IMR-90 (cell line): ENCODE data around the gene BBS7. TPM values are rescaled to one million over a fixed set of nuclear protein-coding genes. Genes with fewer than 3 reads are reported as not detected.

Experiments used
- ATAC-seq: fragments of 200-7000 bp; cut with Tn5 transposase; 2 replicates; pipeline ENCODE4 v1.9.1; 2020; ENCODE audit warnings: low read depth, mild to moderate bottlenecking, moderate library complexity
- BruUV-seq: library from RNA; stranded (reverse); fragments of 400-500 nt; replicated peaks from 2 replicates; lab custom pipeline; 2021; lab: Mats Ljungman, UMichigan
- CTCF ChIA-PET: fragments of 300-600 bp; formaldehyde crosslinking; extraction: SDS; loops from one replicate; lab custom pipeline; 2021; ENCODE audit warnings: antibody characterized with exemption; lab: Yijun Ruan, JAX
- POLR2A ChIA-PET: fragments of 300-600 bp; sonication (Branson Sonifier 250); formaldehyde crosslinking; loops from one replicate; lab custom pipeline; 2022; ENCODE audit warnings: antibody characterized with exemption; ENCODE audit not compliant: unreplicated experiment; lab: Charles Lee
- DNase-seq: peaks from one replicate; pipeline ENCODE4 v3.0.0; 2013
- H2AFZ ChIP-seq: replicated peaks from 2 replicates; pipeline ENCODE3; 2013; ENCODE audit warnings: low read length, mild to moderate bottlenecking; ENCODE audit not compliant: poor library complexity
- H2AK5ac ChIP-seq: 2 replicates; pipeline ENCODE4 v1.6.1; 2013; ENCODE audit warnings: low read depth, low read length, inconsistent platforms
- H2AK9ac ChIP-seq: replicated peaks from 2 replicates; pipeline ENCODE3; 2013; ENCODE audit warnings: mild to moderate bottlenecking, low read depth, low read length, moderate library complexity; ENCODE audit not compliant: poor library complexity
- H2BK120ac ChIP-seq: 2 replicates; pipeline ENCODE4 v1.6.1; 2013; ENCODE audit warnings: low read depth, low read length, inconsistent platforms
- H2BK15ac ChIP-seq: 3 replicates; pipeline ENCODE4 v1.6.1; 2013; ENCODE audit warnings: low read depth, low read length, inconsistent platforms
- H2BK20ac ChIP-seq: 2 replicates; pipeline ENCODE4 v1.6.1; 2013; ENCODE audit warnings: low read depth, mild to moderate bottlenecking, inconsistent platforms, low read length, moderate library complexity
- H2BK5ac ChIP-seq: 2 replicates; pipeline ENCODE4 v1.6.1; 2013; ENCODE audit warnings: mild to moderate bottlenecking, low read depth, low read length, inconsistent platforms; ENCODE audit not compliant: poor library complexity, severe bottlenecking
- H3K14ac ChIP-seq: replicated peaks from 2 replicates; pipeline ENCODE4 v1.6.1; 2013; ENCODE audit warnings: low read depth, low read length, inconsistent platforms
- H3K18ac ChIP-seq: 2 replicates; pipeline ENCODE4 v1.6.1; 2013; ENCODE audit warnings: low read depth, low read length, control low read depth
- H3K23ac ChIP-seq: 2 replicates; pipeline ENCODE4 v1.6.1; 2013; ENCODE audit warnings: low read depth, low read length, inconsistent platforms
- H3K27ac ChIP-seq: 2 replicates; pipeline ENCODE4 v1.5.1; 2013; ENCODE audit warnings: mild to moderate bottlenecking, control low read depth, low read length; ENCODE audit not compliant: insufficient read depth
- H3K27me3 ChIP-seq: 2 replicates; pipeline ENCODE4 v1.6.1; 2013; ENCODE audit warnings: low read length; ENCODE audit not compliant: control insufficient read depth, insufficient read depth
- H3K36me3 ChIP-seq: 2 replicates; pipeline ENCODE4 v1.6.1; 2013; ENCODE audit warnings: low read length, mixed read lengths; ENCODE audit not compliant: control insufficient read depth, insufficient read depth
- H3K4ac ChIP-seq: 2 replicates; pipeline ENCODE4 v1.6.1; 2013; ENCODE audit warnings: low read depth, low read length, inconsistent platforms
- H3K4me1 ChIP-seq: 2 replicates; pipeline ENCODE4 v1.6.1; 2013; ENCODE audit warnings: low read length, mixed read lengths; ENCODE audit not compliant: control insufficient read depth, insufficient read depth
- H3K4me2 ChIP-seq: 2 replicates; pipeline ENCODE4 v1.6.1; 2013; ENCODE audit warnings: low read depth, mild to moderate bottlenecking, control low read depth, low read length, moderate library complexity
- H3K4me3 ChIP-seq: 2 replicates; pipeline ENCODE4 v1.5.1; 2013; ENCODE audit warnings: low read depth, mild to moderate bottlenecking, control low read depth, low read length, moderate library complexity; ENCODE audit not compliant: insufficient read depth
- H3K56ac ChIP-seq: 2 replicates; pipeline ENCODE4 v1.6.1; 2013; ENCODE audit warnings: low read length, inconsistent platforms; ENCODE audit not compliant: insufficient read depth; ENCODE audit errors: extremely low read depth
- H3K79me1 ChIP-seq, 2 experiments: 2 replicates each; pipeline ENCODE4 v1.6.1; 2013; ENCODE audit warnings: low read length in 2 of 2, inconsistent platforms in 1 of 2, low read depth in 1 of 2
- H3K9ac ChIP-seq: 2 replicates; pipeline ENCODE4 v1.6.1; 2013; ENCODE audit warnings: low read depth, low read length, control low read depth
- H3K9me1 ChIP-seq: 2 replicates; pipeline ENCODE4 v1.6.1; 2013; ENCODE audit warnings: low read length, inconsistent platforms; ENCODE audit not compliant: insufficient read depth
- H3K9me3 ChIP-seq: 2 replicates; pipeline ENCODE4 v1.6.1; 2013; ENCODE audit warnings: low read length; ENCODE audit not compliant: control insufficient read depth, insufficient read depth
- H4K20me1 ChIP-seq: 2 replicates; pipeline ENCODE4 v1.6.1; 2013; ENCODE audit warnings: low read length, inconsistent platforms; ENCODE audit not compliant: insufficient read depth
- H4K5ac ChIP-seq: 2 replicates; pipeline ENCODE4 v1.6.1; 2013; ENCODE audit warnings: mild to moderate bottlenecking, low read depth, low read length, control low read depth
- H4K8ac ChIP-seq, 2 experiments: 2 replicates each; pipeline ENCODE4 v1.6.1; 2013; ENCODE audit warnings: low read depth in 2 of 2, low read length in 2 of 2, control low read depth in 1 of 2, inconsistent platforms in 1 of 2
- H4K91ac ChIP-seq: 2 replicates; pipeline ENCODE4 v1.6.1; 2013; ENCODE audit warnings: low read depth, low read length, inconsistent platforms; ENCODE audit not compliant: insufficient read depth
- BHLHE40 ChIP-seq: fragments of 150-350 bp; IDR thresholded peaks from 2 replicates; pipeline ENCODE4 v1.6.1; 2016; ENCODE audit warnings: mild to moderate bottlenecking, low read depth, low read length
- CEBPB ChIP-seq: IDR thresholded peaks from 2 replicates; pipeline ENCODE4 v1.6.1; 2012; ENCODE audit warnings: low read depth, low read length, improper control_type of control experiment
- CHD1 ChIP-seq: IDR thresholded peaks from 2 replicates; pipeline ENCODE4 v1.6.1; 2012; ENCODE audit warnings: low read depth, low read length, improper control_type of control experiment
- ELK1 ChIP-seq: fragments of 150-350 bp; IDR thresholded peaks from 2 replicates; pipeline ENCODE4 v1.6.1; 2016; ENCODE audit warnings: low read depth, mild to moderate bottlenecking, low read length, moderate library complexity, borderline replicate concordance
- FOS ChIP-seq: fragments of 150-350 bp; IDR thresholded peaks from 2 replicates; pipeline ENCODE4 v1.6.1; 2016; ENCODE audit warnings: low read depth, low read length
- MAFK ChIP-seq: IDR thresholded peaks from 2 replicates; pipeline ENCODE4 v1.6.1; 2012; ENCODE audit warnings: low read depth, low read length, improper control_type of control experiment
- MAZ ChIP-seq: IDR thresholded peaks from 2 replicates; pipeline ENCODE4 v1.6.1; 2012; ENCODE audit warnings: low read depth, mild to moderate bottlenecking, low read length, improper control_type of control experiment, moderate library complexity, borderline replicate concordance
- MXI1 ChIP-seq: IDR thresholded peaks from 2 replicates; pipeline ENCODE4 v1.6.1; 2012; ENCODE audit warnings: low read depth, mild to moderate bottlenecking, low read length, moderate library complexity, borderline replicate concordance
- NFE2L2 ChIP-seq: fragments of 150-350 bp; IDR thresholded peaks from 2 replicates; pipeline ENCODE4 v1.6.1; 2016; ENCODE audit warnings: low read depth, mild to moderate bottlenecking, low read length
- POLR2A ChIP-seq: IDR thresholded peaks from 2 replicates; pipeline ENCODE4 v1.6.1; 2012; ENCODE audit warnings: mild to moderate bottlenecking, low read depth, low read length
- RAD21 ChIP-seq: IDR thresholded peaks from 2 replicates; pipeline ENCODE4 v1.6.1; 2012; ENCODE audit warnings: low read length, improper control_type of control experiment
- RCOR1 ChIP-seq: IDR thresholded peaks from 2 replicates; pipeline ENCODE4 v1.6.1; 2012; ENCODE audit warnings: mild to moderate bottlenecking, low read length, improper control_type of control experiment; ENCODE audit not compliant: insufficient replicate concordance
- RFX5 ChIP-seq: IDR thresholded peaks from 2 replicates; pipeline ENCODE4 v1.8.0; 2012; ENCODE audit warnings: low read depth, mild to moderate bottlenecking, low read length, moderate library complexity
- SMC3 ChIP-seq: fragments of 150-350 bp; IDR thresholded peaks from 2 replicates; pipeline ENCODE4 v1.6.1; 2016; ENCODE audit warnings: low read depth, mild to moderate bottlenecking, antibody characterized with exemption, low read length, moderate library complexity
- USF2 ChIP-seq: fragments of 150-350 bp; IDR thresholded peaks from 2 replicates; pipeline ENCODE4 v1.6.1; 2017; ENCODE audit warnings: mild to moderate bottlenecking, antibody characterized with exemption, low read length, low read depth
- WGBS, 2 experiments: methylation state at CpG; one replicate each; pipeline versions ENCODE4 v1.1.5 to v1.1.7; 2013; ENCODE audit warnings: missing lambda C conversion rate in 2 of 2; ENCODE audit not compliant: insufficient read length in 1 of 2; ENCODE audit errors: extremely low coverage in 2 of 2; 5-methylcytosine and 5-hydroxymethylcytosine counted together
- dilution Hi-C: fragments of 300-500 bp; cut with HindIII; formaldehyde crosslinking; loops from one replicate; pipeline ENCODE4 v1.14.3; 2018; ENCODE audit warnings: low sequenced_read_pairs; ENCODE audit not compliant: unreplicated experiment
- in situ Hi-C: fragments of 300-500 bp; cut with MboI; formaldehyde crosslinking; loops from 3 replicates; pipeline ENCODE4 v1.14.3; 2019; ENCODE audit warnings: low sequenced_read_pairs, inconsistent platforms, mixed read lengths
- intact Hi-C: fragments of 100-400 bp; cut with micrococcal nuclease; formaldehyde crosslinking; loops from 2 replicates; pipeline ENCODE4 v1.10.0; 2022
- polyA plus RNA-seq, 3 experiments: library from polyadenylated mRNA; depleted of rRNA; stranded (reverse); fragments of >200 nt; gene quantifications; 2 replicates each; pipeline ENCODE4 v1.2.3, GENCODE V29; 2012; ENCODE audit warnings: low replicate concordance in 1 of 3
- total RNA-seq: library from RNA; depleted of rRNA; stranded (reverse); fragments of >200 nt; gene quantifications from 2 replicates; pipeline ENCODE4 v1.2.3, GENCODE V29; 2012
- TF ChIP-seq, protein P1 (sequence below): conservative IDR thresholded peaks from 2 replicates; pipeline ENCODE4 v1.5.1; 2012; ENCODE audit warnings: mild to moderate bottlenecking, low read depth, low read length, improper control_type of control experiment

The BBS7 gene
- total and polyA plus RNA-seq, 2 of the 4 experiments (the other 2 are of a cell fraction) = 23.0 to 32.3 TPM

DNA sequence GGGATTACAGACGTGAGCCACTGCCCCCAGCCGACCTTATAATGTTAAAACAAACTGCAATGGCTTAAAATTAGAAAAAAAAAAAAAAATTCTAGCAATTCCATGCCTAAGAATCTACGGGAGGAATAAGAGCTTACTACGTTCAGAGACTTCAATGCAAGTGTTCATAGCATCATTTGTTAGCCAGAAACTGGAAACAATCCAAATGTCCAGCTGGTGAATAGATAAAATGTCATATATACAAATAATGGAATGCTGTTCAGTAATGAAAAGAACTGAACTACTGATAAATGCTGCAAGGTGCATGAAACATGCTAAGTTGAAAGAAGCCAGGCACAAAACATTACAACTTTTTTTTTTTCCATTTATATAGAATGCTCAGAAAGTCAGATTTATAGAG, 63.9 kb downstream of the BBS7 start:
- TF ChIP-seq CEBPB (no peak), CHD1 (no peak), BHLHE40 (no peak), POLR2A (no peak), USF2 (no peak), RAD21 (no peak), ELK1 (no peak), MAFK (no peak), MAZ (no peak), MXI1 (no peak), RFX5 (no peak), SMC3 (no peak), NFE2L2 (no peak), FOS (no peak), RCOR1 (no peak)
- TF ChIP-seq, protein P1, sequence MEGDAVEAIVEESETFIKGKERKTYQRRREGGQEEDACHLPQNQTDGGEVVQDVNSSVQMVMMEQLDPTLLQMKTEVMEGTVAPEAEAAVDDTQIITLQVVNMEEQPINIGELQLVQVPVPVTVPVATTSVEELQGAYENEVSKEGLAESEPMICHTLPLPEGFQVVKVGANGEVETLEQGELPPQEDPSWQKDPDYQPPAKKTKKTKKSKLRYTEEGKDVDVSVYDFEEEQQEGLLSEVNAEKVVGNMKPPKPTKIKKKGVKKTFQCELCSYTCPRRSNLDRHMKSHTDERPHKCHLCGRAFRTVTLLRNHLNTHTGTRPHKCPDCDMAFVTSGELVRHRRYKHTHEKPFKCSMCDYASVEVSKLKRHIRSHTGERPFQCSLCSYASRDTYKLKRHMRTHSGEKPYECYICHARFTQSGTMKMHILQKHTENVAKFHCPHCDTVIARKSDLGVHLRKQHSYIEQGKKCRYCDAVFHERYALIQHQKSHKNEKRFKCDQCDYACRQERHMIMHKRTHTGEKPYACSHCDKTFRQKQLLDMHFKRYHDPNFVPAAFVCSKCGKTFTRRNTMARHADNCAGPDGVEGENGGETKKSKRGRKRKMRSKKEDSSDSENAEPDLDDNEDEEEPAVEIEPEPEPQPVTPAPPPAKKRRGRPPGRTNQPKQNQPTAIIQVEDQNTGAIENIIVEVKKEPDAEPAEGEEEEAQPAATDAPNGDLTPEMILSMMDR = no peak
- intact Hi-C loops (no loop called here), dilution Hi-C loops (no loop called here), in situ Hi-C loops (loop anchor here (10.0 kb wide), 1 partner anchor 122 kb away; no protein-coding TSS in a partner anchor)
- CTCF ChIA-PET = no interaction called here
- WGBS, 2 experiments = no CpG with 5 or more reads among the region's 4 CpGs
- no peak overlapping the region for H2BK5ac ChIP-seq
- no peak overlapping the region for H2BK120ac ChIP-seq
- H3K18ac ChIP-seq = no peak overlapping the region
- no peak for DNase-seq
- H3K23ac ChIP-seq = no peak overlapping the region
- no peak overlapping the region for H2AK9ac ChIP-seq
- peaks cover 29% of the 10 kb centered on the region for H3K36me3 ChIP-seq
- H4K20me1 ChIP-seq = no peaks in the 10 kb centered on the region
- no peak overlapping the region for H2BK20ac ChIP-seq
- no peak overlapping the region for H4K91ac ChIP-seq
- H4K5ac ChIP-seq = no peak overlapping the region
- H3K9me3 ChIP-seq = no peaks in the 10 kb centered on the region
- H3K4me1 ChIP-seq = no peaks in the 10 kb centered on the region
- H3K4me2 ChIP-seq = no peak overlapping the region
- H3K56ac ChIP-seq = no peak overlapping the region
- H3K79me1 ChIP-seq = peaks cover 19 to 20% of the 10 kb centered on the region in 2 experiments
- H4K8ac ChIP-seq = no peak overlapping the region
- no peak overlapping the region for H3K9ac ChIP-seq
- H3K14ac ChIP-seq = no peak overlapping the region
- POLR2A ChIA-PET = no interaction called here
- no peak overlapping the region for H3K4ac ChIP-seq
- ATAC-seq = no peak
- no peak overlapping the region for H3K4me3 ChIP-seq
- no peak overlapping the region for H2BK15ac ChIP-seq
- BruUV-seq = no TSS peak
- H3K27ac ChIP-seq = no peak overlapping the region
- H2AK5ac ChIP-seq = no peak overlapping the region
- H3K27me3 ChIP-seq = no peaks in the 10 kb centered on the region
- H3K9me1 ChIP-seq = 0 out of 2 replicates have a peak, but pooled peaks cover 2% of the 10 kb centered on the region
- no peak overlapping the region for H2AFZ ChIP-seq
